Embryonic facial prominence (tissue), 1 donor: Measurements from ENCODE around the gene TOPBP1.

Experiments
- DNase-seq: peaks from one replicate; pipeline ENCODE4 v3.0.0-alpha.2; 2016; ENCODE audit errors: extremely low spot score

TOPBP1 gene

GRCh38 chr3:133608388-133608787, 53.4 kb downstream of the TOPBP1 start:
- no peak for DNase-seq

- DNase-seq, result no peak
These were observed 53.9 kb downstream of the TOPBP1 start for GRCh38 chr3:133607816-133608215.

- DNase-seq, result no peak
These were observed 54.8 kb downstream of the TOPBP1 start for GRCh38 chr3:133606902-133607301.

- DNase-seq, result no peak
These were observed 55.4 kb downstream of the TOPBP1 start for GRCh38 chr3:133606342-133606741.

- no peak for DNase-seq
These were observed 61.1 kb downstream of the TOPBP1 start for GRCh38 chr3:133600572-133601081.

- DNase-seq, result no peak
These were observed 62.5 kb downstream of the TOPBP1 start for GRCh38 chr3:133599280-133599679.

GRCh38 chr3:133598405-133598804, 63.3 kb downstream of the TOPBP1 start:
- no peak for DNase-seq

- no peak for DNase-seq
These were observed 66.4 kb downstream of the TOPBP1 start for GRCh38 chr3:133595341-133595740.

GRCh38 chr3:133593243-133593642, 68.5 kb downstream of the TOPBP1 start:
- DNase-seq, result no peak

- no peak for DNase-seq
These were observed 68.9 kb downstream of the TOPBP1 start for GRCh38 chr3:133592843-133593242.

- DNase-seq, result no peak
These were observed 70.4 kb downstream of the TOPBP1 start for GRCh38 chr3:133591271-133591742.

- DNase-seq, result no peak
These were observed 72.2 kb downstream of the TOPBP1 start for GRCh38 chr3:133589503-133589902.

- no peak for DNase-seq
These were observed 72.8 kb downstream of the TOPBP1 start for GRCh38 chr3:133588784-133589465.

- DNase-seq, result no peak
These were observed 73.7 kb downstream of the TOPBP1 start for GRCh38 chr3:133588035-133588434.

- no peak for DNase-seq
These were observed 78.3 kb downstream of the TOPBP1 start for GRCh38 chr3:133583396-133583795.

GRCh38 chr3:133578548-133579191, 83.1 kb downstream of the TOPBP1 start:
- DNase-seq, result no peak

- no peak for DNase-seq
These were observed 85.6 kb downstream of the TOPBP1 start for GRCh38 chr3:133576169-133576568.

- DNase-seq, result no peak
These were observed 86.7 kb downstream of the TOPBP1 start for GRCh38 chr3:133575086-133575485.

GRCh38 chr3:133574260-133574881, 87.4 kb downstream of the TOPBP1 start:
- peak; percentile 14 for DNase-seq

GRCh38 chr3:133573629-133574194, 88.0 kb downstream of the TOPBP1 start, which contains the start of gene CDV3:
Gene CDV3, plus strand, starts transcription at chr3:133573686. Its CDS starts 359 bp downstream, at chr3:133574045.
- DNase-seq, result no peak

- DNase-seq, result peak; percentile 100
These were observed 88.6 kb downstream of the TOPBP1 start for GRCh38 chr3:133573054-133573628.
